B cell (primary cell): ENCODE measurements around the gene DRC1. TPM values are rescaled to one million over a fixed set of nuclear protein-coding genes. Genes with fewer than 3 reads are reported as not detected.

Experiments used
- ATAC-seq: fragments of 200-7000 bp; cut with Tn5 transposase; one replicate; pipeline ENCODE4 v1.10.0; 2021; ENCODE audit warnings: low read depth, mild to moderate bottlenecking, moderate number of reproducible peaks, moderate library complexity
- CTCF ChIA-PET: fragments of 350-600 bp; sonication (Branson Sonifier 250); formaldehyde crosslinking; loops from one replicate; lab custom pipeline; 2021; ENCODE audit warnings: antibody characterized with exemption, inconsistent platforms; lab: Charles Lee
- POLR2A ChIA-PET: fragments of 350-600 bp; sonication (Branson Sonifier 250); formaldehyde crosslinking; loops from one replicate; lab custom pipeline; 2021; ENCODE audit warnings: antibody characterized with exemption; lab: Charles Lee
- DNase-seq: peaks from one replicate; pipeline ENCODE4 v3.0.0; 2013
- H2AFZ ChIP-seq: 2 replicates; pipeline ENCODE4 v1.6.1; 2012; ENCODE audit warnings: mild to moderate bottlenecking, low read depth, low read length; ENCODE audit not compliant: insufficient read depth, poor library complexity, severe bottlenecking
- H3K27ac ChIP-seq, 2 donors: 1 replicate in 1 of 2; 2 replicates in 1 of 2; pipeline ENCODE4 v1.5.1; 2012 to 2013; ENCODE audit warnings: low read length in 2 of 2, mild to moderate bottlenecking in 2 of 2, moderate library complexity in 1 of 2
- H3K27me3 ChIP-seq, 4 experiments: fragments of 200-600 bp in 1 of 4; sonication (generic) in 1 of 4; replicated peaks in 1 of 4; 1 replicate in 2 of 4; 2 replicates in 2 of 4; pipeline versions ENCODE4 v1.6.1 to v1.7.0; 2013 to 2016; ENCODE audit warnings: low read length in 3 of 4, mild to moderate bottlenecking in 2 of 4, mixed read lengths in 1 of 4, moderate library complexity in 1 of 4; ENCODE audit not compliant: insufficient read depth in 4 of 4, control insufficient read depth in 3 of 4; ENCODE audit errors: control extremely low read depth in 1 of 4
- H3K36me3 ChIP-seq, 2 experiments: replicated peaks in 1 of 2; 1 replicate in 1 of 2; 2 replicates in 1 of 2; pipeline versions ENCODE4 v1.6.1 to v1.7.1; 2013; ENCODE audit warnings: low read length in 1 of 2; ENCODE audit not compliant: insufficient read depth in 2 of 2, control insufficient read depth in 1 of 2; ENCODE audit errors: control extremely low read depth in 1 of 2, extremely low read depth in 1 of 2
- H3K4me1 ChIP-seq, 2 donors: fragments of 200-600 bp in 1 of 2; sonication (generic) in 1 of 2; 1 replicate in 1 of 2; 2 replicates in 1 of 2; pipeline versions ENCODE4 v1.5.1 to v1.6.1; 2013 to 2017; ENCODE audit warnings: low read length in 2 of 2; ENCODE audit not compliant: control insufficient read depth in 2 of 2, insufficient read depth in 2 of 2
- H3K4me2 ChIP-seq: replicated peaks from 2 replicates; pipeline ENCODE3; 2012; ENCODE audit warnings: mild to moderate bottlenecking, low read depth, low read length; ENCODE audit not compliant: poor library complexity, severe bottlenecking
- H3K4me3 ChIP-seq, 5 experiments: fragments of 200-600 bp in 1 of 5; sonication (generic) in 1 of 5; 1 replicate in 3 of 5; 2 replicates in 2 of 5; pipeline versions ENCODE4 v1.5.1 to v1.7.0; 2011 to 2016; ENCODE audit warnings: low read length in 4 of 5, mild to moderate bottlenecking in 4 of 5, low read depth in 2 of 5, control low read depth in 1 of 5, moderate library complexity in 1 of 5; ENCODE audit not compliant: insufficient read depth in 1 of 5; ENCODE audit errors: control extremely low read depth in 1 of 5, extremely low read depth in 1 of 5
- H3K79me2 ChIP-seq: fragments of 200-600 bp; sonication (generic); one replicate; pipeline ENCODE4 v1.6.0; 2016; ENCODE audit warnings: low read length; ENCODE audit not compliant: control insufficient read depth, insufficient read depth
- H3K9ac ChIP-seq: fragments of 200-600 bp; sonication (generic); 2 replicates; pipeline ENCODE4 v1.6.1; 2017; ENCODE audit warnings: mild to moderate bottlenecking, low read length, moderate library complexity
- H3K9me3 ChIP-seq, 3 donors: one replicate each; pipeline versions ENCODE4 v1.6.1 to v1.7.1; 2013; ENCODE audit warnings: low read length in 2 of 3; ENCODE audit not compliant: control insufficient read depth in 2 of 3, insufficient read depth in 1 of 3; ENCODE audit errors: control extremely low read depth in 1 of 3
- H4K20me1 ChIP-seq: 2 replicates; pipeline ENCODE4 v1.6.0; 2012; ENCODE audit warnings: mild to moderate bottlenecking, low read length; ENCODE audit not compliant: insufficient read depth, control insufficient read depth, poor library complexity, severe bottlenecking
- H3K27ac Mint-ChIP-seq: one replicate; pipeline ENCODE4 v1.8.0; 2021; ENCODE audit warnings: mixed read lengths
- H3K27me3 Mint-ChIP-seq: one replicate; pipeline ENCODE4 v1.8.0; 2021; ENCODE audit warnings: mixed read lengths
- H3K4me1 Mint-ChIP-seq: one replicate; pipeline ENCODE4 v1.8.0; 2021; ENCODE audit warnings: mixed read lengths
- H3K4me3 Mint-ChIP-seq: one replicate; pipeline ENCODE4 v1.8.0; 2021; ENCODE audit warnings: mixed read lengths
- H3K9me3 Mint-ChIP-seq: one replicate; pipeline ENCODE4 v1.8.0; 2022; ENCODE audit warnings: mixed read lengths; ENCODE audit not compliant: insufficient read depth
- EZH2 ChIP-seq: IDR thresholded peaks from 2 replicates; pipeline ENCODE4 v1.6.1; 2012; ENCODE audit warnings: borderline replicate concordance, low read depth, mild to moderate bottlenecking, moderate library complexity, low read length; ENCODE audit not compliant: insufficient read depth, poor library complexity, severe bottlenecking
- WGBS: methylation state at CpG from one replicate; pipeline ENCODE4 v1.1.5; 2013; ENCODE audit warnings: missing lambda C conversion rate; ENCODE audit not compliant: insufficient coverage; 5-methylcytosine and 5-hydroxymethylcytosine counted together
- intact Hi-C: fragments of 100-400 bp; cut with micrococcal nuclease; formaldehyde crosslinking; loops from one replicate; pipeline ENCODE4 v1.10.0; 2022
- polyA plus RNA-seq: library from polyadenylated mRNA; depleted of rRNA; stranded (reverse); fragments of >200 nt; gene quantifications from 2 replicates; pipeline ENCODE4 v1.2.3, GENCODE V29; 2012
- total RNA-seq, 2 donors: library from RNA; stranded (reverse); fragments of 120-200 nt in 1 of 2; gene quantifications; 1 replicate in 1 of 2; 2 replicates in 1 of 2; pipeline versions ENCODE4 v1.2.3 to v1.2.4, GENCODE V29; 2013 to 2022
- TF ChIP-seq, protein P1 (sequence below): fragments of 200-600 bp; IDR thresholded peaks from one replicate; pipeline ENCODE4 v1.8.0; 2022; ENCODE audit warnings: antibody characterized with exemption, mild to moderate bottlenecking

DRC1 gene
- total and polyA plus RNA-seq, 2 donors (not counting 1 experiment from before 2014, with no cell fraction given) = not detected

DNA sequence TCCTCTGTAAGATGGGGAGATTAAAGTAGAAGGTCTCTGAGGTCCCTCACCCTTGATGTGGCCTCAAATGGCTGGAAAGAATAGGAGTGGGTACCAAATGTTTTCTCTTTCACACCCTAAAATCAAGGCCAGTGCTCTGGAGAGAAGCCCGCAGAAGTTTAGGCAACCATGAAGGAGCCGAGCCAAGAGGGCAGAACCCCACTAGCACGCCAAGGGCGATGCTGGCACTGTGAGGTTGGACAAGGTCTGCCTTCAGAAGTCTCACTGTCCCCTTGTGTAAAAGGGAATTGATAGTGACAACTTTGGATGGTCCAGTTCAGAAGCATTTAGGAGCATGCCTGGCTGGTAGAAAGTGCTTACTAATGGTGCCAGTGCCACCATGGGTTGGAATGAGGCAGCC, 92.5 kb downstream of the DRC1 start:
- DNase-seq = no peak
- 83% methylated on average over 4 of the region's 4 CpGs for WGBS
- no peak overlapping the region for H3K9ac ChIP-seq
- Mint-ChIP-seq H3K9me3 (no peaks in the 10 kb centered on the region), H3K4me1 (peaks cover 2% of the 10 kb centered on the region), H3K4me3 (no peak overlapping the region), H3K27ac (no peak overlapping the region), H3K27me3 (peaks cover 17% of the 10 kb centered on the region)
- no peak overlapping the region for H3K4me2 ChIP-seq
- no peaks in the 10 kb centered on the region for H3K4me1 ChIP-seq
- POLR2A ChIA-PET = no interaction called here
- no peaks in the 10 kb centered on the region for H3K36me3 ChIP-seq
- intact Hi-C loops = no loop called here
- TF ChIP-seq, protein P1, sequence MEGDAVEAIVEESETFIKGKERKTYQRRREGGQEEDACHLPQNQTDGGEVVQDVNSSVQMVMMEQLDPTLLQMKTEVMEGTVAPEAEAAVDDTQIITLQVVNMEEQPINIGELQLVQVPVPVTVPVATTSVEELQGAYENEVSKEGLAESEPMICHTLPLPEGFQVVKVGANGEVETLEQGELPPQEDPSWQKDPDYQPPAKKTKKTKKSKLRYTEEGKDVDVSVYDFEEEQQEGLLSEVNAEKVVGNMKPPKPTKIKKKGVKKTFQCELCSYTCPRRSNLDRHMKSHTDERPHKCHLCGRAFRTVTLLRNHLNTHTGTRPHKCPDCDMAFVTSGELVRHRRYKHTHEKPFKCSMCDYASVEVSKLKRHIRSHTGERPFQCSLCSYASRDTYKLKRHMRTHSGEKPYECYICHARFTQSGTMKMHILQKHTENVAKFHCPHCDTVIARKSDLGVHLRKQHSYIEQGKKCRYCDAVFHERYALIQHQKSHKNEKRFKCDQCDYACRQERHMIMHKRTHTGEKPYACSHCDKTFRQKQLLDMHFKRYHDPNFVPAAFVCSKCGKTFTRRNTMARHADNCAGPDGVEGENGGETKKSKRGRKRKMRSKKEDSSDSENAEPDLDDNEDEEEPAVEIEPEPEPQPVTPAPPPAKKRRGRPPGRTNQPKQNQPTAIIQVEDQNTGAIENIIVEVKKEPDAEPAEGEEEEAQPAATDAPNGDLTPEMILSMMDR = no peak
- no peak for TF ChIP-seq EZH2
- no peaks in the 10 kb centered on the region for H3K27me3 ChIP-seq
- H4K20me1 ChIP-seq = no peaks in the 10 kb centered on the region
- no peaks in the 10 kb centered on the region for H3K9me3 ChIP-seq
- CTCF ChIA-PET = no interaction called here
- ATAC-seq = no peak
- no peak overlapping the region for H3K27ac ChIP-seq
- H2AFZ ChIP-seq = no peak overlapping the region
- no peak overlapping the region for H3K4me3 ChIP-seq
- H3K79me2 ChIP-seq = no peaks in the 10 kb centered on the region

DNA sequence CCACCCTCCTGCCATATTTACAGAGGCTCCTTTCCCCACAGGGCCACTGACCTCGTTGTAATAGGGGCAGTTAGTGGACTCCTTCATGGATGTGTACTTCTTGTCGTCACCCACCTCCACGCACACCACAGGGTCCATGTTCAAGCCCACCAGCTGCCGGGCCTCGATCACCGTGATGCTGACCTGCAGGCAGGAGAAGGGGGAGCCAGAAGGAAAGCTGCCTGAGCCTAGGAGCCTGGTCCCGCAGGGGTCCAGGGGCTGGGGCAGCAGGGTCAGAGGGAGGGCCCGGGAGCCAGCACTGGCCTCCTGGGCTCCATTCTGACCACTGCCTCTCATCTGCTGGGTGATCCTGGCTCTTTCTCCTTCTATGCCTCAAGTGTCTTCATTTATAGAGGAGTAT, 93.2 kb downstream of the DRC1 start:
- H3K4me1 Mint-ChIP-seq = peaks cover 2% of the 10 kb centered on the region
- intact Hi-C loops = no loop called here
- Histone ChIP-seq H3K9me3 (no peaks in the 10 kb centered on the region), H2AFZ (no peak overlapping the region), H4K20me1 (no peaks in the 10 kb centered on the region), H3K79me2 (no peaks in the 10 kb centered on the region), H3K27ac (no peak overlapping the region), H3K4me2 (no peak overlapping the region), H3K4me3 (no peak overlapping the region), H3K27me3 (no peaks in the 10 kb centered on the region), H3K9ac (no peak overlapping the region), H3K4me1 (no peaks in the 10 kb centered on the region), H3K36me3 (no peaks in the 10 kb centered on the region)
- POLR2A ChIA-PET = no interaction called here
- ATAC-seq (no peak), DNase-seq (no peak)
- H3K27ac Mint-ChIP-seq = no peak overlapping the region
- H3K9me3 Mint-ChIP-seq = no peaks in the 10 kb centered on the region
- H3K27me3 Mint-ChIP-seq = peaks cover 18% of the 10 kb centered on the region
- 96% methylated on average over 8 of the region's 8 CpGs for WGBS
- CTCF ChIA-PET = no interaction called here
- no peak overlapping the region for H3K4me3 Mint-ChIP-seq
- TF ChIP-seq, protein P1 = no peak
- TF ChIP-seq EZH2 = no peak
